GM12872 (cell line): ENCODE results near the gene NUP153.

Source experiments
- CTCF ChIP-seq: IDR thresholded peaks from 3 replicates; pipeline ENCODE4 v1.5.1; 2011; ENCODE audit warnings: low read depth, mild to moderate bottlenecking, low read length, moderate library complexity; ENCODE audit not compliant: insufficient read depth

The NUP153 gene

GRCh38 chr6:17665132-17665531, 41.6 kb downstream of the NUP153 start:
- no peak for TF ChIP-seq CTCF

- no peak for TF ChIP-seq CTCF
Observed at GRCh38 chr6:17663226-17663625, 43.5 kb downstream of the NUP153 start.

- no peak for TF ChIP-seq CTCF
Observed at GRCh38 chr6:17662585-17662984, 44.1 kb downstream of the NUP153 start.

- no peak for TF ChIP-seq CTCF
Observed at GRCh38 chr6:17656644-17657043, 50.1 kb downstream of the NUP153 start.

- no peak for TF ChIP-seq CTCF
Observed at GRCh38 chr6:17656092-17656491, 50.6 kb downstream of the NUP153 start.

GRCh38 chr6:17653198-17653882, 53.4 kb downstream of the NUP153 start:
- TF ChIP-seq CTCF = no peak

- TF ChIP-seq CTCF = no peak
Observed at GRCh38 chr6:17650656-17651309, 55.9 kb downstream of the NUP153 start.
